ENCODE data around the gene SYT1.
"Not testable (repeated sequence)": the region's sequence is repeated elsewhere in the genome, so short reads cannot be mapped to it uniquely, and the experiment has no call there.

Gene SYT1

GRCh38 chr12:79415321-79415720 is 550.7 kb downstream of the SYT1 start:
- no peak for DNase-seq

- no peak for DNase-seq
Observed at GRCh38 chr12:79415746-79416435, 551.3 kb downstream of the SYT1 start.

GRCh38 chr12:79420146-79420618 is 555.6 kb downstream of the SYT1 start:
- no peak for DNase-seq

DNA sequence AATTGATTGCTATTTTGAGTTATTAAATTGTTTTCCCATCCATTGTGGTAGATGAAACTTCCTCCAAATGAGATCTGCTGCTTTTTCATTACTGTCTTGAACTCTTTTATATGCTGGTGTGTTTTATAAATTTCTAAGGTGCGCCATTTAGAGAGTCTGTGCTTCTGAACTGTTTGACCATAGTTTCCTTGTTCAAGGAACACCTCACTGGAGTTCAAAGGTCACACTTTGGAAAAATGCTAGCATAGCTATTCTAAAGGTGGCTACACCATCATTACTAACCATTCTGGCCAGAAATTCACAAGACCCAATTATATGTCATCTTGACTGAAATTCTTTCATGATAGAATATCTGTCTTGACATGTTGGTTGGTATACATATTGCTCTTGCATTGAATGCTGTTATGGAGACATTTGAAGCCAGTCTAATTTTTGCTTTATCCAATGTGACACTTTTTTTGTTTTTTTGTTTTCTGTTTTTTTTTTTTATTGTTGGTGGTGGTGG is 556.7 kb downstream of the SYT1 start:
- DNase-seq = no peak

DNA sequence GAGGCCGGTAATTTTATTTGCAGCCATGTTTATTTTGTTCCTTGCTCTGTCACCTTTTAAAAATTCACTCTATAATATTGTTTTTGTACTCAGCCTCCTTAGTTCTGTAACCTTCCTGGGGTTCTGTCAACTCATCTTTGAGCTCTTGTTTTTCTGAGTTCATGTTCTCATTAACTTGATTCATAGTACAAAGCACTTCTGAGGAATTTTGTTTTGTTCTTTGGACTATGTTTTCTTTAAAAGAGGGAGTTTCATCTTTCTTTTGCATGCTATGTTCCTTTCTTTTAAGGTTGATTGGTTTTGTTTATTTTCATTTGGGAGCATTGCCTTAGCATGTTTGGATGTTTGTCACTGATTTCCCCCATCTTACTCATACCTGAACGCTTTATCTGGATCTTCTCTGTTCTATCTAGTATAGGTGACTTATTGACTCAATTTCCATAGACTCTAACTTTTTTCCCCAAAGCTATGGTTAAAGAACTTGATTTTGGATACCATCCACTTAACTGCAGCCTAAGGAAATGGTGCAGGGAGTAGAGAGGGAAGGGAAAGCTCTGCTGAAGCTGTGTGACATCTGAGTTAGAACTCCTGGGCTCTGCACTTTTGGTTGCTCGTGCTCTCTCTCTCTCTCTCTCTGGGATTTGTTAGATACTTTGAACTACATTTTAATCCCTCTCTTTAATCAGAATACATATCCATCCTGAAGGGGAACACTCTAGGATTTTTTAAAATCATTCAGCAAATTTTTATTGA is 557.7 kb downstream of the SYT1 start:
- no peak for DNase-seq

- DNase-seq = no peak
Observed at GRCh38 chr12:79423560-79423959, 559.0 kb downstream of the SYT1 start.

- no peak for DNase-seq
Observed at GRCh38 chr12:79424109-79424721, 559.6 kb downstream of the SYT1 start.

GRCh38 chr12:79426121-79426520 is 561.5 kb downstream of the SYT1 start:
- DNase-seq = no peak

DNA sequence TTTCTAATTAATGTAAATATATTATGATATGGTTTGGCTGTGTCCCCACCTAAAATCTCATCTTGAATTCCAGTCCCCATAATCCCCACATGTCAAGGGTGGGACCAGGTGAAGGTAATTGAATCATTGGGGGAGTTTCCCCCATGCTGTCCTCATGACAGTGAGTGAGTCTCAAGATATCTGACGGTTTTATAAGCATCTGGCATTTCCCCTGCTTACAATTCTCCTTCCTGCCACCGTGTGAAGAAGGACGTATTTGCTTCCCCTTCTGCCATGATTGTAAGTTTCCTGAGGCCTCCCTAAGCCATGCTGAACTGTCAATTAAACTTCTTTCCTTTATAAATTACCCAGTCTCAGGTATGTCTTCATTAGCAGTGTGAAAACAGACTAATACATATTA is 562.2 kb downstream of the SYT1 start:
- DNase-seq = not testable (repeated sequence)

- DNase-seq = no peak
Observed at GRCh38 chr12:79433465-79434072, 569.0 kb downstream of the SYT1 start.

DNA sequence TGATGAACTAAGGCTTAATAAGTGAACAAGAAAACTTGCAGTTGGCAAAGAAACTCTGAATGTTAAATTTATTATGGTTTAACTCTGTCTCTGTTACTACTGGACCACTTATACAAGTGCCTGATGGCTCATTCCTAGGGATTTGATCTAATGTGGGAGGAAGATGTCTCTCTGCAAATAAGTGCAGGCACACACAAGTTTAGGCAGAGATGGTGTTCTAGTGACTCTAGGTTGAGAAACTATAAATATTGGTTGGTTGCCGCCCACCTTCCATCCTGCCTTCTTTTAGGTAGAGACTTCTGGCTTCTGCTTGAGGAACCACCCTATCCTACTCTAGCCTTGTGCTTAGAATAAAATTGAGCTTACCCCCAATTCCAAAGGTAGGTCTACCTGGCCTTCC is 570.0 kb downstream of the SYT1 start:
- no peak for DNase-seq

DNA sequence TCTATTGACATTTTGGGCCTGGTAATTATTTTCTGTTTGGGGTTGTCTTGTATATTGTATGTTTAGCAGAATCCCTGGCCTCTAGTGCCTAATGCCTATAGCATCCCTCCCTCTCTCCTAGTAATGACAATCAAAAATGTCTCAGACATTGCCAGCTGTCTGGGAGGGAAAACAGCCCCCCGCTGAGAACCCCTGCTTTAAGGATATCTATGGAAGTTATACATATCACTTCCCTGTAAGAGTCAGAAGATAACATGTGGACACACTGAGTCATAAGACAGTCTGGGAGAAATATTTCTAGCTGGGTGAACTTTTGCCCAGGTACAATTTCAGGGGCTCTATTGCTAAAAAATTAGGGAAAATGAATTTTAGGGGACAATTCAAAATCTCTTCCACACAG is 571.2 kb downstream of the SYT1 start:
- no peak for DNase-seq

DNA sequence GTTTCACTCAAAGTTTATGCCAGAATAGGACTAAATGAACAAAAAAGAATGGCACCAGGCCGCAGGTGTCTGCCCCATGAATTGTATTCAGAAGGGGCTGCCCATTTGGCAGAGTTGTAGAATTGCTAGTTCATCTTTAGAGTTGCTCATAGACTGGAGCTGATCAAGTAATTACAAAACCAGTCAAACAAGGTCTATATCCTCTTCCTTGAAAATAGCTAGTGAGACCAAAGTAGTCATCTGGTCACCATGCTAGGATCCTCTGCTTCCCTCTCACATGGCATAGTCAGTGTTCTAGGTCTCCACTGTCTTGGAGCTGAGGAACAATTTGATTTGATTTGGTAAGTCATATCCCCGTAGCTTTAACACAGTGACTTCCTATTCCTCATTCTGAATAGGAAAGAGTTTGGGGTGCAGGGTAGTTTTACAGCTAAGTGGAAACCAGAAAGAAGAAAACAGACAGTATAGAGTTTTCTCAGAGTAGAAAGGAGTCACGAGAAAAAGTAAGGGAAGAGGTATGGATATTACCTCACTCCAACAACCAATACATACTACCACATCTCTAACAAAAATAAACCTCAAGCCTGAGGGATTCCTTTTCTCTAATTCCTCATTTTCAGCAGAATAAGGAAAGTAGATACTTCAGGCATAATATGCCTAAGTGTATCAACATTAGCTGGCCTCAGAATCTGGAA is 574.1 kb downstream of the SYT1 start:
- no peak for DNase-seq

GRCh38 chr12:79439175-79439825 is 574.7 kb downstream of the SYT1 start:
- no peak for DNase-seq

DNA sequence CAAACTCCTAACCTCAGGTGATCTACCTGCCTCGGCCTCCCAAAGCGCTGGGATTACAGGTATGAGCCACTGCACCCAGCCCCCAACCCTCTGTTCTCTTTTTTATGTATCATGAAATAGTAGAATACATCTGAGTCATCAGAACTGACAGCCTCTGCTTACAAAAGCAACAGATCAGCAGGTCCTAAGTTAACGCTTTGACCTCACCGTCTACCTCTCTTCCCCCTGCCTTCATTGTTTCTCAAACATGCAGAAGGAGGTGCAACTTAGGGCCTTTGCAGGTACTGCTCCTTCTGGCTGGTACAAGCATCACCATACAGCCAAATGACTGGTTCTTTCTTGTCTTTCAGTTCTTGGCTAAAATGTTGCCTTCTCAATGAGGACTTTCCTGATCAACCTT is 577.0 kb downstream of the SYT1 start:
- no peak for DNase-seq

DNA sequence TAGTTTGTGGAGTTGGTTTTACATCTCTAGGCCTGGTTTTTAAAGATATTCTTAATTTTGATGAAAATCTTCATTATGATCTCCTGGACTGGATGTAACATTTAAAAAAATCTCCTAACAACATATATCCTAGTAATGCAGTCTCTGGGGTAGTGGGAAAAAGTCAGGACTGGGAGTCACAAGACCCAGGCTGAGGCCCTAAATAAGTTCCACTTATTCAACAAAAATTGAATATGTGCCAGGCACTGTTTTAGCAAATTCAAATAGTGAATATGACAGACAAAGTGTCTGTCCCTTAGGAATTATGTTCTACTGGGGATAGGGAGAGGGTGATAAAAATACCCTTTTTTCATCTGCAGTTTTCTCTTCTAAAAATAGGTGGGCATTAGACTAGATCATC is 577.8 kb downstream of the SYT1 start:
- DNase-seq = no peak

GRCh38 chr12:79444089-79444488 is 579.5 kb downstream of the SYT1 start:
- no peak for DNase-seq

DNA sequence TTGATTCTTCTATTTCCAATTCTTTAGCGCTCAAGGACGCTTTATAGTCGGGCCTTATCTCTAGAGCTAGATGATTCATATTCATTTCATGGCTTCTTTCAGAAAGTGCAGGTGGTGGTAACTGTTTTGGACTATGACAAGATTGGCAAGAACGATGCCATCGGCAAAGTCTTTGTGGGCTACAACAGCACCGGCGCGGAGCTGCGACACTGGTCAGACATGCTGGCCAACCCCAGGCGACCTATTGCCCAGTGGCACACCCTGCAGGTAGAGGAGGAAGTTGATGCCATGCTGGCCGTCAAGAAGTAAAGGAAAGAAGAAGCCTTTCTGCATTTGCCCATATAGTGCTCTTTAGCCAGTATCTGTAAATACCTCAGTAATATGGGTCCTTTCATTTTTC is 584.2 kb downstream of the SYT1 start:
- no peak for DNase-seq

DNA sequence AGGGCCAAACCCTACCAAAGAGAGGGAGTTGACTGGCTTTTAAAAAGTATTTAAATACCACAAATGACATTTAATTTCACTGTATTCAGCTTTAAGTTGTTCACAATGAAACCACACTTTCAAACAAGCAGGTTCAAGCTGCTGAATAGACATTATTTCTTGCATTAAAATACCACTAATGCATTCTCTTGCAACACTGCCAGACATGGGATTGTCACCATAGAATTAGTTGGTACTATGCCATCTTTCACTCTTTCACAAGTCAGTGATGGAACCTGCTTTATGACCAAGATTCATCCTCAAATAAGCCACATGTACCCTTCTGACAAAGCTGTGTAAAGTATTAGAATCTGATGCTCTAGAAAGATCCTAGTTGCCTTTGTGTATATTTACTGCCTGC is 586.8 kb downstream of the SYT1 start:
- no peak for DNase-seq

DNA sequence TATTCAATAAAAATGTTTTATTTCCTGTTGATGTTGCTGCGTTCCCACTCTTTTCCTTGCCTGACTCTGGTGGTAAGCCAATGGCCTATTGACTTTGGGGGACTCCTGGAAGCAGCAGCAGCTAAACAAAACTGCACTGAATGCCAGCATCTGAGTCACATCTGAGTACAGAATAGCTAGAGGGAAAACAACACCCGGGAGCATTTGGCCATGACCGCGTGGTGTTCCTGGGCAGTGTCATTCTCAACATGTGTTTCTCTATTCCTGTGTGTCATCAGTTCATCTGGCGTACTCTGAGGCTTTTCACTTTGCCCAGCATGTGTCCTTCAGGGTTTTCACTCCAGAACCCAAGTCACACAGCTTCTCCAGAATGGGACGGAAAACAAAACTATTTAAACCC is 587.4 kb downstream of the SYT1 start:
- DNase-seq = no peak

DNA sequence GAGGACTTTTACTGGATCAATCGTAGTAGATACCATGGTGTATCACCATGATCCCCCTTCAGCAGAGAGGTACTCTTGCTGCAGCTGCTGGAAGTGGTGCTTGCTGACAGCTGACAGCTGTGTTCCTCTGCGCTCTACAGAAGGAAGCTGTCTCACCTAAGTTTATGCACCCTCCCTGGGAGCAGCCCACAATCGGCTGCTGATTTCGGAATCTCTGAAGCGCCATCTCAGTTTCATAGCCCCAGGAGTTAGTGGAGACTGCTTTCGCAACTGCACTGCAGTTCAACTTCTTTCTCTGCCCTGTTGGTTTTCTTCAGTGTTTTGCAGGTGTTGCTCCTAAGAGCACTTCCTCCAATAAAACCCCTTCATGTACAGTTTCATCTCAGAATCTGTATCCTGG is 588.3 kb downstream of the SYT1 start:
- DNase-seq = no peak

DNA sequence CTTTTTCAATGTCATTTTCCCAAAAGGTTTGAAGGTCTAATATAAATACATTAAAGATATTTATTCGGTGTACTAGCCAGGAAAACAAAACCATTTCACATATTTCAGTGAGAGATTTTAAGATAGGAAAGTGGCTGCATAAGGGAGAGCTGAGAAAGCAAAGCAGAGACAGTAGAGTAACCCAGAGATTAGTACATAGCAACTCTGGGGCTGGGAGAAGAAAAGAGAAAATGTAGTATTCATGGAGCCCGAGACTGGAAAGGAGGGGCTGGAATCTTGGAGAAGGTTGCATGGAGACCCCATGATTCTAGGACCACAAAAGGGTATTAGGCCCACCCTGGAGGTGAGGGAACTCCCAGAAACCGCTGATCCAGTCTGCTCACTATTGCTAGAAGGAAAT is 589.2 kb downstream of the SYT1 start:
- DNase-seq = no peak
